Natural killer cell (primary cell): ENCODE data around the gene MTUS2. TPM values are rescaled to one million over a fixed set of nuclear protein-coding genes. Genes with fewer than 3 reads are reported as not detected.

Experiments used
- ATAC-seq, 3 donors: fragments of 150-1000 bp in 2 of 3; fragments of 200-7000 bp in 1 of 3; cut with Tn5 transposase; 1 replicate in 1 of 3; 2 replicates in 2 of 3; pipeline ENCODE4 v1.10.0; 2021; ENCODE audit warnings: mild to moderate bottlenecking in 2 of 3, moderate library complexity in 2 of 3
- DNase-seq, 2 donors: peaks; one replicate each; pipeline versions ENCODE4 v3.0.0 to v3.0.0-alpha.2; 2013 to 2021; ENCODE audit warnings: mixed read lengths in 1 of 2
- H3K27ac ChIP-seq: one replicate; pipeline ENCODE4 v1.5.1; 2013; ENCODE audit warnings: mild to moderate bottlenecking, low read length
- H3K27me3 ChIP-seq: one replicate; pipeline ENCODE4 v1.6.1; 2013; ENCODE audit warnings: low read length; ENCODE audit not compliant: control insufficient read depth, insufficient read depth
- H3K36me3 ChIP-seq: one replicate; pipeline ENCODE4 v1.6.1; 2013; ENCODE audit warnings: low read length; ENCODE audit not compliant: control insufficient read depth, insufficient read depth
- H3K4me1 ChIP-seq: one replicate; pipeline ENCODE4 v1.6.1; 2013; ENCODE audit warnings: low read length; ENCODE audit not compliant: control insufficient read depth, insufficient read depth
- H3K4me3 ChIP-seq: one replicate; pipeline ENCODE4 v1.5.1; 2013; ENCODE audit warnings: low read length
- H3K9me3 ChIP-seq: one replicate; pipeline ENCODE4 v1.6.1; 2013; ENCODE audit warnings: low read length; ENCODE audit not compliant: control insufficient read depth, insufficient read depth
- H3K27ac Mint-ChIP-seq, 2 donors: one replicate each; pipeline ENCODE4 v1.8.0; 2022; ENCODE audit warnings: mild to moderate bottlenecking in 2 of 2, mixed read lengths in 2 of 2, moderate library complexity in 1 of 2
- H3K27me3 Mint-ChIP-seq, 2 donors: one replicate each; pipeline ENCODE4 v1.8.0; 2022; ENCODE audit warnings: low read depth in 2 of 2, mixed read lengths in 2 of 2
- H3K36me3 Mint-ChIP-seq: one replicate; pipeline ENCODE4 v1.8.0; 2022; ENCODE audit warnings: mixed read lengths
- H3K4me1 Mint-ChIP-seq, 2 donors: one replicate each; pipeline ENCODE4 v1.8.0; 2022; ENCODE audit warnings: mixed read lengths in 2 of 2
- H3K4me3 Mint-ChIP-seq: one replicate; pipeline ENCODE4 v1.8.0; 2022; ENCODE audit warnings: mild to moderate bottlenecking, moderate library complexity, mixed read lengths
- H3K9me3 Mint-ChIP-seq, 2 donors: one replicate each; pipeline ENCODE4 v1.8.0; 2022; ENCODE audit warnings: mixed read lengths in 2 of 2
- WGBS: methylation state at CpG from one replicate; pipeline ENCODE4 v1.1.7; 2013; ENCODE audit warnings: missing lambda C conversion rate; ENCODE audit not compliant: insufficient coverage; 5-methylcytosine and 5-hydroxymethylcytosine counted together
- intact Hi-C: fragments of 100-400 bp; cut with micrococcal nuclease; formaldehyde crosslinking; loops from one replicate; pipeline ENCODE4 v1.14.2; 2022
- total RNA-seq, 4 donors: library from RNA; stranded (reverse); fragments of 120-200 nt in 1 of 4; gene quantifications; one replicate each; pipeline versions ENCODE4 v1.2.3 to v1.2.4, GENCODE V29; 2013 to 2022
- TF ChIP-seq, protein P1 (sequence below): fragments of 200-600 bp; IDR thresholded peaks from one replicate; pipeline ENCODE4 v1.8.0; 2022; ENCODE audit warnings: antibody characterized with exemption

The MTUS2 gene
- total RNA-seq, 3 donors from 2014 or later (not counting 1 experiment from before 2014, with no cell fraction given): not detected

DNA sequence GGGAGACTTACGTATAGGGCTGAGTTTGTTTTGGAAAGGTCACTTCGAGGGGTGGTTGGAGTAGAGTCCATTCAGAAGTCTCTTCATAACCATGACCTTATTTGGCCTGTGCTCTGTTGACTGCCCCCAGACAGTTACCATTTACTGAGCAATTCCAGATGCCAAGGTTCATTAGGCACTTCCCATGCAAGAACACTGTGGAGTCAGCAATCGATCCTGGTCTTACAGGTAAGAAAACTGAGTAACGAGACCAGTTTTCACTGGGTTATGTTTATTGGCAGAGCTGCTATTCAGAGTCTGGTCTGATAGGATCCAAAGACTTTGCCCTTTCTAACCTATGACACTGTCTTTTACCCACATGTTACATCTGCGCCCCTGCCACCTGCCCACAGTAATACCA, 134.7 kb downstream of the MTUS2 start:
- H3K27ac Mint-ChIP-seq: no peak overlapping the region
- ATAC-seq (no peak), DNase-seq (no peak)
- H3K4me1 Mint-ChIP-seq: no peaks in the 10 kb centered on the region
- no peaks in the 10 kb centered on the region for H3K27me3 Mint-ChIP-seq
- H3K9me3 ChIP-seq: no peaks in the 10 kb centered on the region
- no peak overlapping the region for H3K27ac ChIP-seq
- WGBS: 76% methylated on average over 5 of the region's 5 CpGs
- no peaks in the 10 kb centered on the region for H3K36me3 Mint-ChIP-seq
- TF ChIP-seq, protein P1, sequence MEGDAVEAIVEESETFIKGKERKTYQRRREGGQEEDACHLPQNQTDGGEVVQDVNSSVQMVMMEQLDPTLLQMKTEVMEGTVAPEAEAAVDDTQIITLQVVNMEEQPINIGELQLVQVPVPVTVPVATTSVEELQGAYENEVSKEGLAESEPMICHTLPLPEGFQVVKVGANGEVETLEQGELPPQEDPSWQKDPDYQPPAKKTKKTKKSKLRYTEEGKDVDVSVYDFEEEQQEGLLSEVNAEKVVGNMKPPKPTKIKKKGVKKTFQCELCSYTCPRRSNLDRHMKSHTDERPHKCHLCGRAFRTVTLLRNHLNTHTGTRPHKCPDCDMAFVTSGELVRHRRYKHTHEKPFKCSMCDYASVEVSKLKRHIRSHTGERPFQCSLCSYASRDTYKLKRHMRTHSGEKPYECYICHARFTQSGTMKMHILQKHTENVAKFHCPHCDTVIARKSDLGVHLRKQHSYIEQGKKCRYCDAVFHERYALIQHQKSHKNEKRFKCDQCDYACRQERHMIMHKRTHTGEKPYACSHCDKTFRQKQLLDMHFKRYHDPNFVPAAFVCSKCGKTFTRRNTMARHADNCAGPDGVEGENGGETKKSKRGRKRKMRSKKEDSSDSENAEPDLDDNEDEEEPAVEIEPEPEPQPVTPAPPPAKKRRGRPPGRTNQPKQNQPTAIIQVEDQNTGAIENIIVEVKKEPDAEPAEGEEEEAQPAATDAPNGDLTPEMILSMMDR: no peak
- no peaks in the 10 kb centered on the region for H3K27me3 ChIP-seq
- H3K4me3 ChIP-seq: no peak overlapping the region
- H3K9me3 Mint-ChIP-seq: peaks cover 0 to 4% of the 10 kb centered on the region in 2 donors
- no peak overlapping the region for H3K4me3 Mint-ChIP-seq
- H3K4me1 ChIP-seq: no peaks in the 10 kb centered on the region
- intact Hi-C loops: no loop called here
- H3K36me3 ChIP-seq: no peaks in the 10 kb centered on the region

GRCh38 chr13:28955264-28955966, 135.3 kb downstream of the MTUS2 start:
- H3K4me3 Mint-ChIP-seq: no peak overlapping the region
- H3K36me3 ChIP-seq: no peaks in the 10 kb centered on the region
- intact Hi-C loops: no loop called here
- H3K27me3 ChIP-seq: no peaks in the 10 kb centered on the region
- no CpG with 5 or more reads among the region's 2 CpGs for WGBS
- no peak overlapping the region for H3K27ac ChIP-seq
- no peaks in the 10 kb centered on the region for H3K4me1 Mint-ChIP-seq
- no peak for DNase-seq
- TF ChIP-seq, protein P1: no peak
- H3K4me1 ChIP-seq: no peaks in the 10 kb centered on the region
- ATAC-seq: no peak
- no peaks in the 10 kb centered on the region for H3K36me3 Mint-ChIP-seq
- no peak overlapping the region for H3K27ac Mint-ChIP-seq
- no peak overlapping the region for H3K4me3 ChIP-seq
- H3K9me3 Mint-ChIP-seq: peaks cover 0 to 4% of the 10 kb centered on the region in 2 donors
- H3K9me3 ChIP-seq: no peaks in the 10 kb centered on the region
- no peaks in the 10 kb centered on the region for H3K27me3 Mint-ChIP-seq

DNA sequence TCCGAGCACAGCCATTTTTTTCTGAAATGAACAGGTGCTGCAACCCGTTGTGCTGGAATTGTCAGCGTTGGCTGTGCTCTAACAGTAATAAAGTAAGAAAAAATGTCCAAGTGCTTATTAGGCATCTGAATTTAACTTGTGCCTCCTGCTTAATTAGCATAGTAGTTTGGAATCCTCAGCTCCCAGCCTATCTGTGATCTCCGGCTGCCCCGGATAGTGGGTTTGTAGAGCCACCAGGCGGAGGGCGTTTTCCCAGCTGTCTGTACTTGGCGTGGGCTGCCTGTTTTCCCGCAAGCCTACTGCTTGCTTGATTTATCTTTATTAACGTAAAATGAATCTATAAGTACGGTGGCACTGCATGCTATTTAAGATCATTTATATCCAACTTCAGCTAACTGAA, 137.9 kb downstream of the MTUS2 start:
- H3K9me3 ChIP-seq: no peaks in the 10 kb centered on the region
- no peak overlapping the region for H3K4me3 Mint-ChIP-seq
- H3K9me3 Mint-ChIP-seq: peaks cover 0 to 4% of the 10 kb centered on the region in 2 donors
- no peaks in the 10 kb centered on the region for H3K27me3 Mint-ChIP-seq
- H3K27ac Mint-ChIP-seq: no peak overlapping the region
- intact Hi-C loops: no loop called here
- no peak for ATAC-seq
- H3K4me1 ChIP-seq: no peaks in the 10 kb centered on the region
- H3K36me3 Mint-ChIP-seq: no peaks in the 10 kb centered on the region
- no peaks in the 10 kb centered on the region for H3K36me3 ChIP-seq
- no peak overlapping the region for H3K27ac ChIP-seq
- no peaks in the 10 kb centered on the region for H3K27me3 ChIP-seq
- no peaks in the 10 kb centered on the region for H3K4me1 Mint-ChIP-seq
- H3K4me3 ChIP-seq: no peak overlapping the region
- 85% methylated on average over 9 of the region's 11 CpGs for WGBS
- no peak for DNase-seq
- TF ChIP-seq, protein P1: no peak

GRCh38 chr13:28958441-28958840, 138.3 kb downstream of the MTUS2 start:
- H3K9me3 Mint-ChIP-seq: peaks cover 0 to 4% of the 10 kb centered on the region in 2 donors
- H3K27ac Mint-ChIP-seq: no peak overlapping the region
- no peaks in the 10 kb centered on the region for H3K27me3 Mint-ChIP-seq
- Histone ChIP-seq H3K4me1 (no peaks in the 10 kb centered on the region), H3K27ac (no peak overlapping the region), H3K36me3 (no peaks in the 10 kb centered on the region), H3K4me3 (no peak overlapping the region), H3K27me3 (no peaks in the 10 kb centered on the region), H3K9me3 (no peaks in the 10 kb centered on the region)
- DNase-seq (no peak), ATAC-seq (no peak)
- WGBS: 96% methylated on average over 3 of the region's 3 CpGs
- TF ChIP-seq, protein P1: no peak
- H3K36me3 Mint-ChIP-seq: no peaks in the 10 kb centered on the region
- H3K4me1 Mint-ChIP-seq: no peaks in the 10 kb centered on the region
- intact Hi-C loops: no loop called here
- H3K4me3 Mint-ChIP-seq: no peak overlapping the region
